GM18498 (cell line): ENCODE results near the gene GMFB.
"Not testable (repeated sequence)": the region's sequence is repeated elsewhere in the genome, so short reads cannot be mapped to it uniquely, and the experiment has no call there.

Source experiments
- ATAC-seq: cut with Tn5 transposase; IDR thresholded peaks from one replicate; pipeline ENCODE4 v1.9.1; 2021; ENCODE audit warnings: mild to moderate bottlenecking, moderate library complexity; ENCODE audit not compliant: unreplicated experiment

The GMFB gene

DNA sequence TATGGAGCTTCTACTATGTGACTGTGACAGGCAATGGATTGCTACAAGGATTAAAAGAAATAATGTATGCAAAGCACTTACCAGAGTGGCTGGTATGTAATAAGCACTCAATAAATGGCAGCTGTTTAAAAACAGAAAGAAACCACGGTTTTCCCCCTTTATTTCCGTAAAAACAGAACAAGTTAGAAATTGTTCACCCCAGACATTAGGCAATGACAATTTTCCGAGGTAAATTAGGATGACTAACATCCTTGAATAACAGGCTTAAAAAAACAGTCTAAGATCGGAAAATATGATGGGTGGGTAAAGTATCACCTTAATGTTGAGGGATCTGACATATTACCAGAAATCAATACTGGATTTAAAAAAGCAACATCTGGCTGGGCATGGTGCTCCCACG, 26.7 kb downstream of the GMFB start:
- ATAC-seq = no peak

DNA sequence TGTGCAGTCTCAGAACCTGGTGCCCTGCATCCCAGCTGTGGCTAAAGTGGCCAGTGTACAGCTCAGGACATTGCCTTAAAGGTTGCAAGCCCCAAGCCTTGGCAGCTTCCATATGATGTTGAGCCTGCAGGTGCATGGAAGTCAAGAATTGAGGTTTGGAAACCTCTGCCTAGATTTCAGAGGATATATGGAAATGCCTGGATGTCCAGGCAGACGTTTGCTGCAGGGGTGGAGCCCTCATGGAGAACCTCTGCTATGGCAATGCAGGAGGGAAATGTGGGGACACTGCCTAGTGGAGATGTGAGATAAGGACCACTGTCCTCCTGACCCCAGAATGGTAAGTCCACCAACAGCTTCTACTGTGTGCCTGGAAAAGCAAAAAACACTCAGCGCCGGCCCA, 29.7 kb downstream of the GMFB start:
- no peak for ATAC-seq

DNA sequence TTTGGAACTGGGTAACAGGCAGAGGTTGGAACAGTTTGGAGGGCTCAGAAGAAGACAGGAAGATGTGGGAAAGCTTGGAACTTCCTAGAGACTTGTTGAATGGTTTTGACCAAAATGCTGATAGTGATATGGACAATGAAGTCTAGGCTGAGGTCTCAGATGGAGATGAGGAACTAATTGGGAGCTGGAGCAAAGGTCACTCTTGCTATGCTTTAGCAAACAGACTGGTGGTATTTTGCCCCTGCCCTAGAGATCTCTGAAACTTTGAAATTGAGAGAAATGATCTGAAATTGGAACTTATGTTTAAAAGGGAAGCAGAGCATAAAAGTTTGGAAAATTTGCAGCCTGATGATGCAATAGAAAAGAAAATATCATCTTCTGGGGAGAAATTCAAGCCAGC, 30.2 kb downstream of the GMFB start:
- not testable (repeated sequence) for ATAC-seq

DNA sequence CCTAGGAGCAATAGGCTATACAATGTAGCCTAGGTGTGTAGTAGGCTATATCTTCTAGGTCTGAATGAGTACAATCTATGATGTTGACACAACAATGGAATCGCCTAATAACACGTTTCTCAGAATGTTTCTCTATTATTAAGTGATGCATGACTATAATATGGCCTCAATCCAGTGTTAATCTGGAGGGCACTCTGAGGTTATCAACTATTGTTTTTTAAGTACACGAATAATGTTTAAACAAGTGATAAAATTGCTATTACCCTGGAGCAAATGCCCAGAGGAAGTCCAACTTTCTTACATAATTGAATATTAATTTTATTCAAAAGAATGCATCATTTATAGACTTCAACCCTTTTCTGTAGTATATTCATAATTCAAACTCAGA, 31.2 kb downstream of the GMFB start:
- no peak for ATAC-seq

DNA sequence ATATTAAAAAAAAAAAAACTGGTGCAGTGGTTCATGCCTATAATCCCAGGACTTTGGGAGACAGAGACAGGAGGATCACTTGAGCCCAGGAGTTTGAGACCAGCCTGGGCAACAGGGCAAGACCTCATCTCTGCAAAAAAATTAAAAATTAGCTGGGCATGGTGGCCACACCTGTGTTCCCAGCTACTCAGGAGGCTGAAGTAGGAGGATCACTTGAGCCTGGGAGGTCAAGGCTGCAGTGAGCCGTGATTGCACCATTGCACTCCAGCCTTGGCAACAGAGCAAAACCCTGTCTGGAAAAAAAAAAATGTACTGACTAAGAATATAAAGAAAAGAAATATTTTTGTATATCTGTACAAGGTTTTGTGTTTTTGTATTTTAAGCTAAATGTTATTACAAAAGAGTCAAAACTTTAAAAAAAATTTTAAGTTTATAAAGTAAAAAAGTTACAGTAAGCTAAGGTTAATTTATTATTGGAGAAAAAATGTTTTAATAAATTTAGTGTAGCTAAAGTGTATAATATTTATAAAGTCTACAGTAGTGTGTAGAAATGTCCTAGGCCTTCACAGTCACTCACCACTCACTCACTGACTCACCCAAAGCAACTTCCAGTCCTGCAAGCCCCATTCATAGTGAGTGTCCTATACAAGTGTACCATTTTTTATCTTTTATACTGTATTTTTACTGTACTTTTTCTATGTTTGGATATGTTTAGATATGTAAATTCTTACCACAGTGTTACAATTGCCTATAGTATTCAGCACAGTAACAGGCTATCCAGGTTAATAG, 31.8 kb downstream of the GMFB start:
- not testable (repeated sequence) for ATAC-seq

DNA sequence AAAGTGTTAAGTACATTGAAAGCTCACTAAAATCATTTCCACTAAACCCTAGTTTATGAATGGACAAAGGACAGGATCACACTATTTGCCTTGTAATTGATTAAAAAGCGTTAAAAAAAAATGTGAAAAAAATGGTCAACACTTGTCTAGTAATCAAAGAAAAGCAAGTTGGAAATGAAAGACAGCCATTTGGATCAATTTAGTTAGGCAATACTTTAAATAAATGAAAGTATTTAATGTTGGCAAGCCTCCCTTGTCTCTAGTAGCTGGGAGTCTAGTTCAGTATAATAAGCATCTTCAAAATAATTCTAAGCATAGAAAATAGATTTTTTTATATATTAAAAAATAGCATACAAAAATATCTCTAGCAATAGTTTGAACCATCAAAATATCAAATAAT, 33.4 kb downstream of the GMFB start:
- ATAC-seq = no peak

DNA sequence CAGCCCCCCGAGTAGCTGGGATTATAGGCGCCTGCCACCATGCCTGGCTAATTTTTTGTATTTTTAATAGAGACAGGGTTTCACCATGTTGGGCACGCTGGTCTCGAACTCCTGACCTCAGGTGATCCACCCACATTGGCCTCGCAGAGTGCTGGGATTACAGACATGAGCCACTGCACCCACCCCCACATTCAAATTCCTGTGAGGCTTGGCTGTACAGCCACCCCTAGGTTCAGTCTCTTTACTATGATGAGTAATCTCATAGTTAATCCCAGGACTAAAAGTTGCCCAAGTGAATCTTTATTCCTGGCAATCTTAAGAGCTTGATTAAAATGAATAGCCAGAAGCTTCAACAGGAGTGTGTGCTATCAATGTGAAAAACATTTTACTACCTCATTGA, 34.8 kb downstream of the GMFB start:
- ATAC-seq = not testable (repeated sequence)

DNA sequence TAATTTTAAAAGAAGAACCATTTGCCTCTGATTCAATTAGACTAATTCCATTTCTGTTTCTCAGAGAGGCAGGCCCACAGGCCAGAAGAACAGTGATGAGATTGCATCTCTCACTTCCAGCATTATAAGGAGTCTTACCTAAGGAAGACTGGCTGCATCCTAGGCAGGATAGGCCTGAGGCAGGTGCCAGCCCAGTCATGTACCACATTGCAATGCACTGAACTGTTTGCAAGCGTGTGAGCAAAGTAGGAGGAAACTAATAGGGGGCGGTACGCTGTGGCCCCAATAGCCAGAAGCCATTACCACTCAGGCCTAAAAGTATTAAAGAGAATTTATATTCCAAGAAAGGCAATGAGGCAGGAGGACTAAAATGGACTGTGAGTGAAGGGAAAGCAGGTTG, 35.5 kb downstream of the GMFB start:
- no peak for ATAC-seq

DNA sequence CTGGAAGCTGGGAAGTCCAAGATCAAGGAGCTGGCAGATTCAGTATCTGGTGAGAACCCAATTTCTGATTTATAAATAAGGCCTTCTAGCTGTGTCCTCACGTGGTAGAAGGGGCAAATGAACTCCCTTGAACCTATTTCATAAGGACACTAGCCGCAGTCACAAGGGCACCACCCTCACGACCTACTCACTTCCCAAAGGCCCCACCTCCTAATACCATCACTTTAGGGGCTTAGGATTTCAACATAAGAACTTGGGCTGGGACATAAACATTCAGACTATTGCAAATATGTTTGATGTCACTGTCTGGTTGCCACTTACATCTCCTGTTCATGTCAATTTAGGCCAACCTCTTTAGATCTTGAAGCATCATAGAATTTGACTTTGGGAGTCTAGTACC, 36.8 kb downstream of the GMFB start:
- no peak for ATAC-seq

DNA sequence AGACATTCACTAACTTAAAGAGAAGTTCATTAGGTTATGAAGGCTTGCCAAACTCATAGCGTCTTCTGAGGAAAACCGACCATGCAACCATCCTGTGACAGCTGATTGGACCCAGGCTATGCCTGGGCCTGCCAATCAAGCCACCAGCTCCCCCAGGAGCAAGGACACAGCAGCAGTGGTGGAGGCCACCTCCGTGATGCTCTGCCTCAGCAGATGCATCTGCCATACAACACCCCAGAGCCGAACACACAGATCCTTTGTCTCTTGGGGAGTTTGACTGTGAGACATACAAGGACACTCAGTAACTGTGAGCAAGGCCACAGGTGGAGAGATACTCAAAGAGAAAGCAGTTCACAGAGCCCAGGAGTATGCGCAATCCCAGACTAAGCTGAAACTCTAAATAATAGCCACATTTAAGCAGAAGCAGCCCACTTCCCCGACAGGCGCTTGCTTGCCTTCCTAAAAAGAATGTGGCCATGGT, 37.6 kb downstream of the GMFB start:
- ATAC-seq = no peak

DNA sequence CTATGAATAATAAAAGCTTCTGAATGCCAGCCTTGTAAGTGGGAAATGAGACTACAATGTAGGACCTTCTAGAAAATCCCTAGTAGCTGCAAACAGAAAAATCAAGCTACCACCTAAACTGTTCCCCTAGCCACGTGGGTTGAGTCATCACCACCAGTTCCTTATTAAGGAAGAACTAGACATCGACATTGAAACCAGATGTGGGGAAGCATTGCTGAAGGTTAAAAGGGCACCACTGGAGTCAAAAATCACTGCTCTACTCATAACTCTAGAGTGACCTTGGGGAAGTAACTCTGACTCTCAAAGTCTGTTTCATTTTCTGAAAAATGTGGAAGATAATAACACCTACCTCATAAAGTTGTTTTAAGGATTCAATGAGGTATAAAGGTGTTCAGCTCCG, 38.2 kb downstream of the GMFB start:
- ATAC-seq = no peak

DNA sequence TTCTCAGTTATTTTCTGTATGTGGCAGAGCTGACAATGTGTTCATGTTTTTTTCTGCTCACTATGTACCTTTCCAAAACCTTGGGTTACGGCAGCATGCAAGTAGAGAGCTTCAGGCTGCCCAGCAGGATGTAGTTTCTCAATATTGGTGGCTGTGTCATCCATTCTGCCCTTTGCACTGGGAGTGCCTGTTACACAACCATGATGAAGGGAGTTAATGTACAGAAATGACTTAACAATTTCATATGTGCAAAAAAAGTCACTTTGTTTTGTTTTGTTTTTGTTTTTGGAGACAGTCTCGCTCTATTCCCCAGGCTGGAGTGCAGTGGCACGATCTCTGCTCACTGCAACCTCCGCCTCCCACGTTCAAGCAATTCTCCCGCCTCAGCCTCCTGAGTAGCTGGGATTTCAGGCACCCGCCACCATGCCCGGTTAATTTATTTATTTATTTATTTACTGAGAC, 41.5 kb downstream of the GMFB start:
- ATAC-seq = no peak

DNA sequence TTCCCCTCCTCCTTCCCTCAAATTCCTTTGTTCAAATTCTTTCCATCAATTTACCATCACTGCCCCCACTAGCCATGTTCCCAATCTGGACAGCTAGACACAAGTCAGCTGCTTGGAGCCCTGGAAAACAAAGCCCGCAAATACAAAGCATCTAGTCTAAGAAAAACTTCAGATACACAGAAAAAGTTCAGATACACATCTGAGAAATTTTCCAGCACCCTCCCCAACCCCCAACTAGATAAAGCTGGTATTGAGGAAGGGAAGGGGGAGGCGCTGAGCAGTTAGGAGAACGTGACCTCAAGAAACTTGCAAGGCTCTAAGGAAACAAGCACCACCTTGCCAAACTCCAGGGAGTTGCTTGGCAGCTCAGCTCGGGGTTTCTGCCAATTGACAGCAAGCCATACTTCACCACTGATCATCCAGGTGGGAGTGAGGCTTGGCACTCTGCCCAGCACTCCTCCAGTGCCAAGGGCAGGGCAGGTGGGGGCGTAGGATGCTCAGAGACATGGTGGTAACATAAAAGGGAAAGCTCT, 42.6 kb downstream of the GMFB start:
- ATAC-seq = no peak

DNA sequence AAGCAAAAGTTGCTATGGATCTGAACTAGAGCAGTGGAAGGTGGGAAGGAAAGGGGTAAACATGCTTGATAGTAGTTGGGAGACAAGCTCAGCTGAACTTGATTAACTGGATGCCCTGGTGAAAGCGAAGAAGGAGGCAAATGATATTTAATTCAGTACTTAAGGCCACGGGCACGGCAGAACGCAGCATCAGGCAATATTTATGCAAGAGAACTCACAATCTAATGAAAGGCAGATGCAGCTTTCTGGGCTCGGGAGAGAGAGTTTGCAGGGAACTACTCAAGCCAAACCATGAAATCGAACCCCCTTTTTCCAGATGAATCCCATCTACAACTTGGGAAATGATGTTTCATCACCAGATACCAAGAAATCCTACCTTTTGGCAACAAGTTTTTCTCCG, 44.1 kb downstream of the GMFB start:
- no peak for ATAC-seq

DNA sequence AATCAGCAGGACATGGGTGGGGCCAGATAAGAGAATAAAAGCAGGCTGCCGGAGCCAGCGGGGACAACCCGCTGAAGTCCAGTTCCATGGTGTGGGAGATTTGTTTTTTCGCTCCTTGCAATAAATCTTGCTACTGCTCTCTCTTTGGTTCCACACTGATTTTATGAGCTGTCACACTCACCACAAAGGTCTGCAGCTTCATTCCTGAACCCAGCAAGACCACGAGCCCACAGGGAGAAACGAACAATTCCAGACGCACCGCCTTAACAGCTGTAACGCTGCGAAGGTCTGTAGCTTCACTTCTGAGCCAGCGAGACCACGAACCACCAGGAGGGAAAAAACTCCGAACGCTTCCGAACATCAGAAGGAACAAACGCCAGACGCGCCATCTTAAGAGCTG, 44.8 kb downstream of the GMFB start:
- ATAC-seq = no peak

DNA sequence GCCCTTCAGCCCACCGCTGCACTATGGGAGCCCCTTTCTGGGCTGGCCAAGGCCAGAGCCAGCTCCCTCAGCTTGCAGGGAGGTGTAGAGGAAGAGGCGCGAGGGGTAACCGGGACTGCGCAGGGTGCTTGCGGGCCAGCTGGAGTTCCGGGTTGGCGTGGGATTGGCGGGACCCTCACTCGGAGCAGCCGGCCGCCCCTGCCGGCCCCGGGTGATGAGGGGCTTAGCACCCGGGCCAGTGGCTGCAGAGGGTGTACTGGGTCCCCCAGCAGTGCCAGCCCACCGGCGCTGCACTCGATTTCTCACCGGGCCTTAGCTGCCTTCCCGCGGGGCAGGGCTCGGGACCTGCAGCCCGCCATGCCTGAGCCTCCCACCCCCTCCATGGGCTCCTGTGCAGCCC, 45.8 kb downstream of the GMFB start:
- not testable (repeated sequence) for ATAC-seq

DNA sequence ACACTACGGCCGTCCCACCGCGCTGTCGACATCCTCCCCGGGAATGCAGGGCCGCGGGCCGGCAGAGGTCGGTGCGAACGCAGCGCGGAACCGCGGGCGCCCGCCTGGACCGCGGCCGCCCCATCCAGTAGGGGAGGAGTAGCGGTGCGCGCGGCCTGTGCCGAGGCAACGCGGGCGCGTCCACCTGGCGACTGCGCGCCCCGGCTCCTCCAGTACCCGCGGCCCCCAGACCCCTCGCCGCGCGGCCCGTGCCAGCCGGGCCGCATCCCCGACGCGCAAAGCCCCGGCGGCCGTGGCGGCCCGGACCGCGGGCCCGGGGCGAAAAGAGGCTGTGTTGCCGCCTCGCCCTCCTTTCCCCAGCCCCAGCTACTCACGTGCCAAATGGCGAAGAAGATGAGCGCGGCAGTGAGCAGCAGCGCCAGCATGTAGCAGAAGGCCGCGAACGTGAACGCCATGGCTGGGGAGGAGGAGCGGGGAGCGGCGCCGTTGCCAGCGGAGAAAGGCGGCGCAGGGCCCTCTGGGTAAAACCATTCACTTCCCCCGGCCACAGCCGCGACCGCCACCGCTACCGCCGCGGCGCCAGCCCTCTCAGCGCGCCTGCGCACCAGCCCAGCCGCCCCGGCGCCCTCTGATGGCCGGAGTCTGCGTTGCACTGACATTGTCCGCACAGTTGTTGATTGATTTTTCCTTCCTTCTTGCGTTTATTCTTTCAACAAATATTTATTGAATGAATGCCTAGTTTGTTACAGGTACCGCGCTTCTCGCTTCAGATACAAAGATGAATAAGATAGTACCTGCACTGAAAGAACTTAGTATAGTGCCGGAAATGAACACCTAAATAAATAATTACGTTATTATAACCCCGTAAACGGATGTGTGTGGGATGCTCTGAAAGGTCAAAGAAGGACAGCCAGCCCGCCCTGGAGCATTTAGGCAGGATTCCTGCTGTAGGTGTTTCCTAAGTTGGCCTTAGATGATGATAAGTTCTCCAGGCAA, 47.6 kb downstream of the GMFB start, which contains the start of gene CNIH1:
TSS of gene CNIH1 (minus strand) at position 502 of the 996 bp plus-strand sequence. CDS start at position 455, 47 bp downstream.
- peak; percentile 95 for ATAC-seq

DNA sequence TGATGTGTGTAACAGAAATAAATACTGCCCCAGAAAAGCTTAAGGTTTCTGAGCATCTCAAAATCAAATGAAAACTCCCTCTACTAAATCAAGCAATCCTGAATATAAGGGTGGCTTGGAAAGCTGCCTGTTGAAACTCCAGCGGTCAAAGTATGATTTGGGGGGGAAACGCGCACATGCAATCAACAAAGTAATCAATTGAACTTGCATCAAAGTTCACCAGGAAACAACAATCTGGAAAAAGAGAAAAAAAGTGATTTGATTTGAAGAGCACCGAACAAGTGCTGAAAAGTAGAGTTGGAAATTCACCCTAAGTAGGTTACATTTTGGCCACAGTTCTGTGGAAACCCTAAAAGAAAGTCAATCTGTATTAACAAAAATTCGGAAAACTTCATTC, 48.3 kb downstream of the GMFB start:
- ATAC-seq = no peak

DNA sequence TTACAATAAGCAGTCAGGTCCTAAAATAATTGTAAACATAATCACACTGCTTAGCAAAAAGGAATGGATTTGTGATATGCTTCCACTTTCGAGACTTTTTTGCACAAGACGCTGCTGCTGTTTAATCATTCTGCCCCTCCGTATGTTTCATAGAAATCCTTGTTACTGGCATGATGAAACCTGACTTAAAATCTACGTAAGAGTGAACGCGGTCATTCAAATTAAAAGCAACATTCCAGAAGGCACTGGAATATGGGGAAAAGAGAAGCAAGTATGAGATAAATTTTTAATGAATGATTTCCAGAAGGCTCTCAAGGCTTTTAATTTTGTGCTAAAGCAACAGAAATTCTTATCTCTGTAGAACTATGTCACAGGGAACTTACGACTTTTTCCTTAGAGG, 48.7 kb downstream of the GMFB start:
- no peak for ATAC-seq

DNA sequence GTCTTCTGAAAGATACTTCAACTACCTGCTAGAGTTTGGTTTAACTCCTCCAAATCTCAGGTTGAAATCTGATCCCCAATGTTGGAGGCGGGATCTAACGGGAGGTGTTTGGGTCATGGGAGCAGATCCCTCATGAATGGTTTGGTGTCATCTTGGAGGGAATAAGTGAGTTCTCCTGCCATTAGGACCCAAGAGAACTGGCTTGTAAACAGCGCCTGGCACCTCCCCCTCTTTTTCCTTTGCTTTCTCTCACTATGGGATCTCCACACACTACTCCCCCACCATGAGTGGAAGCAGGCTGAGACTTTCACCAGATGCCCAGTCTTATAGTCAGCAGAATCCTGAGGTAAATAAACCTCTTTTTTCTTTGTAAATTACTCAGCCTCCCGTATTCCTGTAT, 50.1 kb downstream of the GMFB start:
- no peak for ATAC-seq

DNA sequence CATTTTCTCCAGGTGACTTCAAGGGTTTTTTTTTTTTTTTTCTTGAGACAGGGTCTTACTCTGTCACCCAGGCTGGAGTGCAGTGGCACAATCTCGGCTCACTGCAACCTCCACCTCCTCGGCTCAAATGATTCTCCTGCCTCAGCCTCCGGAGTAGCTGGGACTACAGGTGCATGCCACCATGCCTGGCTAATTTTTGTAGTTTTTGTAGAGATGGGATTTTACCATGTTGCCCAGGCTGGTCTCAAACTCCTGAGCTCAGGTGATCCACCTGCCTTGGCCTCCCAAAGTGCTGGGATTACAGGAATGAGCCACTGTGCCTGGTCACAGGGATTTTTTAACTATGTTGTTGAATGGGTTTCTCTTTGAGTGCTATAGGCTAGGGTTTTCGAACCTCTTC, 50.8 kb downstream of the GMFB start:
- not testable (repeated sequence) for ATAC-seq
